ENCODE results near the gene ADSS1.
A peak's percentile ranks its signal among the peaks of the same experiment; 100 is the strongest.

ADSS1 gene

GRCh38 chr14:104682107-104682593 lies 41.9 kb upstream of the ADSS1 start:
- ChIA-PET POLR2A (interaction anchor here (2.9 kb wide), 1 partner anchor 16 kb away, joined by 16 read pairs; no protein-coding TSS in a partner anchor), CTCF (interaction anchor here (2.8 to 3.9 kb wide), 2 partner anchors 15 to 27 kb away, joined by 13 read pairs; no protein-coding TSS in a partner anchor)
- DNase-seq (ENCODE audit: low read depth, low spot score), result no peak
- no peak for TF ChIP-seq CTCF (IDR thresholded peaks at IDR 0.05; ENCODE audit: insufficient read depth, low read length, missing control alignments)
- H3K4me3 ChIP-seq (ENCODE audit: low read depth, low read length), result peak overlapping the region; percentile 43

- ChIA-PET POLR2A (no interaction called here), CTCF (no interaction called here)
- H3K4me3 ChIP-seq (ENCODE audit: low read depth, low read length), result no peak overlapping the region
- no peak for DNase-seq (ENCODE audit: low read depth, low spot score)
- no peak for TF ChIP-seq CTCF (IDR thresholded peaks at IDR 0.05; ENCODE audit: insufficient read depth, low read length, missing control alignments)
Observed at GRCh38 chr14:104683653-104684448, 40.2 kb upstream of the ADSS1 start.

DNA sequence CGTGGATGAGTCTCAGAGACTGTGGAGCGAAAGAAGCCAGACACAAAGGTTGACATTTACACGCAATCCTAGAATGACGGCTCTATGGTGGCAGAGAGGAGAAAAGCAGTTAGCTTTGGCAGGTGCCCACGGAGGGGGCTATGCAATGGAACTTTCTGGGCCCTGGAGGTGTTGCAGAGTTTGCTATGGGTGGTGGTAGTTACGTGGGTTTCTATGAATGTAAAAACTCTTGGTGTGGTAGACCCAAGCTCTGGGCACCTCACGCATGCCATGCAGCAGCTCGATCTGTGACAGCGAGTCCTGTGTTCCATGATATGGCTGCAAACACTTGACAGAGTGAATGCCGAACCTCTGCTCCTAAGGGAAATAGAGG lies 39.6 kb upstream of the ADSS1 start:
- H3K4me3 ChIP-seq (ENCODE audit: low read depth, low read length), result no peak overlapping the region
- TF ChIP-seq CTCF (IDR thresholded peaks at IDR 0.05; ENCODE audit: insufficient read depth, low read length, missing control alignments), result no peak
- ChIA-PET POLR2A (no interaction called here), CTCF (no interaction called here)
- no peak for DNase-seq (ENCODE audit: low read depth, low spot score)

- POLR2A ChIA-PET, result no interaction called here
Observed at GRCh38 chr14:104685216-104685997, 38.6 kb upstream of the ADSS1 start.

GRCh38 chr14:104685998-104686610 lies 37.9 kb upstream of the ADSS1 start:
- H3K4me3 ChIP-seq (ENCODE audit: low read depth, low read length), result no peak overlapping the region
- no peak for TF ChIP-seq CTCF (IDR thresholded peaks at IDR 0.05; ENCODE audit: insufficient read depth, low read length, missing control alignments)
- no peak for DNase-seq (ENCODE audit: low read depth, low spot score)
- ChIA-PET CTCF (no interaction called here), POLR2A (no interaction called here)

More at GRCh38 chr14:104685216-104685997, 38.6 kb upstream of the ADSS1 start:
- TF ChIP-seq CTCF (IDR thresholded peaks at IDR 0.05; ENCODE audit: insufficient read depth, low read length, missing control alignments), result no peak
- CTCF ChIA-PET, result no interaction called here
- H3K4me3 ChIP-seq (ENCODE audit: low read depth, low read length), result no peak overlapping the region
- no peak for DNase-seq (ENCODE audit: low read depth, low spot score)
